Measurements from ENCODE around the gene PGAM1.
A peak's percentile ranks its signal among the peaks of the same experiment; 100 is the strongest.

Gene PGAM1

GRCh38 chr10:97426776-97427570 is 982 bp downstream of the PGAM1 start:
- in situ Hi-C loops (cut with MboI; ENCODE audit: low sequenced_read_pairs), result no loop called here
- DNase-seq (ENCODE audit: low spot score in 2 of 2), result no peak
- H3K36me3 ChIP-seq (replicated peaks), result peaks cover 49% of the 10 kb centered on the region
- H3K4me1 ChIP-seq, result peaks cover 4% of the 10 kb centered on the region; the same call in 1 of the 2 replicates
- H3K9me3 ChIP-seq, result no peaks in the 10 kb centered on the region
- H3K4me3 ChIP-seq, result peak overlapping the region; percentile 94
- no peaks in the 10 kb centered on the region for H3K27me3 ChIP-seq (ENCODE audit: low read depth)

DNA sequence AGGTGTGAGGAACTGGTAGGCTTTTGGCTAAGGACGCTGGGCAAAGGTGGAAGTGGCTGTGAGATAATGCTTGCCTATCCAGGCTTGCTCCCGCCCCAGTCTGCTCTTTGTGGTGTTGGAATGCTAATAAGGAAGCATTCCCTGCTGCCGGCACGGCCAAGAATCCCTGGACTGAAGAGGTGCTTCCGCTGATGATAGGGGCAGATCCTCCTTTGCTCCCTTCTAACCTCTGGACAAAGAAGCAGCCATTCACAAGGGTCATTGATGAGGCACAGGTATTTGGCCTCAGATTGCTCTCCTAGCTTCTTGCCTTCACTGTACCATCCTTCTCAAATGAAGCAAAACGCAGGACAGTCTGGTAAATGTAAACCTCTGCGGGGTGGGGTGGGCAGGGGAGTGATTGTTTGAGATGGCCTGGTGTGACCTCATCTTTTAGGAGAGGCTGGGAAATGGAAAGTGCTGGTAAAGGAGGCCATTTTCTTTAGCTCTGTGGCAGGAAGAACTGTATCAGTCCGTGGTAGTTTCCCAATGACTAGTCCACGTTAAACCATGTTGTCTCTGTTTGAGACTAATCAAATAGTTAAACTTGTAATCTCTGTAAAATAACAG is 1.7 kb downstream of the PGAM1 start:
- H3K27me3 ChIP-seq (ENCODE audit: low read depth), result no peaks in the 10 kb centered on the region
- peak overlapping the region; percentile 94 for H3K4me3 ChIP-seq
- H3K4me1 ChIP-seq, result peaks cover 4% of the 10 kb centered on the region; the same call in 1 of the 2 replicates
- peak; percentile 69 to 78 for DNase-seq (ENCODE audit: low spot score in 2 of 2)
- in situ Hi-C loops (cut with MboI; ENCODE audit: low sequenced_read_pairs), result no loop called here
- H3K9me3 ChIP-seq, result no peaks in the 10 kb centered on the region
- peaks cover 52% of the 10 kb centered on the region for H3K36me3 ChIP-seq (replicated peaks)

DNA sequence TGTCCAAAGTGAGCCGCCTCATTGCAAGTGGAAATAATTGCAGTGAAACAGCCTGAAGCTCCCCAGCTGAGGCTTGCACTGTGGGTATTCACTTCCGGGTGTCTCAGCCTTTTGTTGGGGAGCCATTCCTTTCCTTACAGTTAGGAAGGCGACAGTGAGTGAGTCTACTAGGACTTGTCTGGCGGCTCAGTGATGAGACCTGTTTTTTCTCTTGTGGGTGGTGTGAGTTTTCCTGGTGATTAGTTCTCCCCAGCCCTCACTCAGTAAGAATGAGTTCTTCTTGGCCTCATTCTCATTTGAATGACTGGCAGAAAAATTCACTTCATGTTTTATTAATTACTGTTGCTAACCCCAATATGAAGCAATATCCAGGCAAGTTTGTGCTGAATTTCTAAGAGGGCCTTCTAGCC is 2.6 kb downstream of the PGAM1 start:
- no peak for DNase-seq (ENCODE audit: low spot score in 2 of 2)
- peak overlapping the region; percentile 94 for H3K4me3 ChIP-seq
- H3K36me3 ChIP-seq (replicated peaks), result peaks cover 56% of the 10 kb centered on the region
- H3K27me3 ChIP-seq (ENCODE audit: low read depth), result no peaks in the 10 kb centered on the region
- peaks cover 4% of the 10 kb centered on the region; the same call in 1 of the 2 replicates for H3K4me1 ChIP-seq
- in situ Hi-C loops (cut with MboI; ENCODE audit: low sequenced_read_pairs), result no loop called here
- H3K9me3 ChIP-seq, result no peaks in the 10 kb centered on the region

GRCh38 chr10:97434055-97434454 is 8.1 kb downstream of the PGAM1 start:
- no peaks in the 10 kb centered on the region for H3K4me1 ChIP-seq
- in situ Hi-C loops (cut with MboI; ENCODE audit: low sequenced_read_pairs), result no loop called here
- H3K9me3 ChIP-seq, result no peaks in the 10 kb centered on the region
- H3K27me3 ChIP-seq (ENCODE audit: low read depth), result no peaks in the 10 kb centered on the region
- H3K36me3 ChIP-seq (replicated peaks), result peaks cover 81% of the 10 kb centered on the region
- no peak overlapping the region for H3K4me3 ChIP-seq
- no peak for DNase-seq (ENCODE audit: low spot score in 2 of 2)

DNA sequence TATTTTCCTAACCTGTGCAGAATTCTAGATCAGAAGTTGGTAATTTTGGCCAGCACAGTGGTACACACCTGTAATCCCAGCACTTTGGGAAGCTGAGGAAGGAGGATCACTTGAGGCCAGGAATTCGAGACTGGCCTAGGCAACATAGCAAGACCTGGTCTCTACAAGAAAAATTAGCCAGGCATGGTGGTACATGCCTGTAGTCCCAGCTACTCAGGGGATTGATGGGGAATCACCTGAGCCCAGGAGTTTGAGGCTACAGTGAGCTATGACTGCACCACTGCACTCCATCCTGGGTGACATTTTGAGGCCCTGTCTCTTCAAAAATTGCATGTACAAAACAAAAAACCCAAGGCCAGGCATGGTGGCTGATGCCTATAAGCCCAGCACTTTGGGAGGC is 8.6 kb downstream of the PGAM1 start:
- DNase-seq (ENCODE audit: low spot score in 2 of 2), result no peak
- no peaks in the 10 kb centered on the region for H3K4me1 ChIP-seq
- no peak overlapping the region for H3K4me3 ChIP-seq
- H3K36me3 ChIP-seq (replicated peaks), result peaks cover 79% of the 10 kb centered on the region
- H3K27me3 ChIP-seq (ENCODE audit: low read depth), result no peaks in the 10 kb centered on the region
- in situ Hi-C loops (cut with MboI; ENCODE audit: low sequenced_read_pairs), result no loop called here
- no peaks in the 10 kb centered on the region for H3K9me3 ChIP-seq

DNA sequence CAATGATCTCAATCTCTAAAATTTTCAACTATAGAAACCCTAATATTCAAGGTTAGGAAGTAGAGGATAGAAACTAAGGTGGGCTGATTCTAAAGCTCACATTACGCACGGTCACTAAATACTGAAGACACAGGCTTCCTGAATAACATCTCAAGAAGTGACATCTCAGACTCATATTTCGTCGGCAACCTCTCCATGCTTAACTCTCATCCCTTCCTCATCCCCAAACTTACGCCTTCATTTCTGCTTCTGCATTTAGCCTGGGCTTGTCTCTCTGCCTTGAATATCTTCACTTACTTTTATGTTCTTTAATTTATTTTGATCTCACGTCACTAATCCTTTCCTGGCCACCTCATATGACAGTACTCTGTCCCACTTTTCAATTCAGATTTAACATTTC is 9.2 kb downstream of the PGAM1 start:
- Histone ChIP-seq H3K4me1 (no peaks in the 10 kb centered on the region), H3K4me3 (no peak overlapping the region), H3K9me3 (no peaks in the 10 kb centered on the region), H3K27me3 (ENCODE audit: low read depth) (no peaks in the 10 kb centered on the region), H3K36me3 (replicated peaks) (peaks cover 75% of the 10 kb centered on the region)
- in situ Hi-C loops (cut with MboI; ENCODE audit: low sequenced_read_pairs), result no loop called here
- no peak for DNase-seq (ENCODE audit: low spot score in 2 of 2)

- no peak overlapping the region for H3K4me3 ChIP-seq
- peaks cover 14% of the 10 kb centered on the region for H3K4me1 ChIP-seq
- no peak for DNase-seq (ENCODE audit: low spot score in 2 of 2)
- H3K27me3 ChIP-seq (ENCODE audit: low read depth), result no peaks in the 10 kb centered on the region
- peaks cover 38% of the 10 kb centered on the region for H3K36me3 ChIP-seq (replicated peaks)
- H3K9me3 ChIP-seq, result no peaks in the 10 kb centered on the region
- in situ Hi-C loops (cut with MboI; ENCODE audit: low sequenced_read_pairs), result no loop called here
Measured at GRCh38 chr10:97442277-97442676, 16.3 kb downstream of the PGAM1 start.

GRCh38 chr10:97444212-97444611 is 18.2 kb downstream of the PGAM1 start:
- no peak overlapping the region for H3K4me3 ChIP-seq
- no peaks in the 10 kb centered on the region for H3K9me3 ChIP-seq
- H3K4me1 ChIP-seq, result peaks cover 21% of the 10 kb centered on the region
- no peaks in the 10 kb centered on the region for H3K27me3 ChIP-seq (ENCODE audit: low read depth)
- peaks cover 26% of the 10 kb centered on the region for H3K36me3 ChIP-seq (replicated peaks)
- DNase-seq (ENCODE audit: low spot score in 2 of 2), result no peak
- in situ Hi-C loops (cut with MboI; ENCODE audit: low sequenced_read_pairs), result no loop called here

DNA sequence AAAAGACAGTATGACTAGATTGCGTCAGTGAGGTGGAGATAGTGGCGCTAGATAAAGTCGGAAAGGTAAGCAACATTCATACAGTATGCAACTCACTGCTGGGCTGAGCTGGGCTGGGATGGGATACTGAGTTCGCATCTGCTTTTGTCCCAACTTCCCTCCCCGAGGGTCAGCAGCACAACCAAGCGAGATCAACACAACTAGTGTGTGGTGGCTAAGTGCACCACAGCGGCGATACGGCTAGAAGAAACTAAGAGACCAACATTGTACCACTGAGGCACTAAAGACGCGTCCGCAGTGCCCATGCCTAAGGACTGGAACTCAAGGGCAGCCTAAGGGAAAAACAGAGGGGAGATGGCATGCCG is 19.3 kb downstream of the PGAM1 start:
- no peak for DNase-seq (ENCODE audit: low spot score in 2 of 2)
- H3K4me1 ChIP-seq, result peaks cover 21% of the 10 kb centered on the region
- in situ Hi-C loops (cut with MboI; ENCODE audit: low sequenced_read_pairs), result no loop called here
- peaks cover 22% of the 10 kb centered on the region for H3K36me3 ChIP-seq (replicated peaks)
- H3K9me3 ChIP-seq, result no peaks in the 10 kb centered on the region
- H3K27me3 ChIP-seq (ENCODE audit: low read depth), result no peaks in the 10 kb centered on the region
- H3K4me3 ChIP-seq, result peak overlapping the region; percentile 89

DNA sequence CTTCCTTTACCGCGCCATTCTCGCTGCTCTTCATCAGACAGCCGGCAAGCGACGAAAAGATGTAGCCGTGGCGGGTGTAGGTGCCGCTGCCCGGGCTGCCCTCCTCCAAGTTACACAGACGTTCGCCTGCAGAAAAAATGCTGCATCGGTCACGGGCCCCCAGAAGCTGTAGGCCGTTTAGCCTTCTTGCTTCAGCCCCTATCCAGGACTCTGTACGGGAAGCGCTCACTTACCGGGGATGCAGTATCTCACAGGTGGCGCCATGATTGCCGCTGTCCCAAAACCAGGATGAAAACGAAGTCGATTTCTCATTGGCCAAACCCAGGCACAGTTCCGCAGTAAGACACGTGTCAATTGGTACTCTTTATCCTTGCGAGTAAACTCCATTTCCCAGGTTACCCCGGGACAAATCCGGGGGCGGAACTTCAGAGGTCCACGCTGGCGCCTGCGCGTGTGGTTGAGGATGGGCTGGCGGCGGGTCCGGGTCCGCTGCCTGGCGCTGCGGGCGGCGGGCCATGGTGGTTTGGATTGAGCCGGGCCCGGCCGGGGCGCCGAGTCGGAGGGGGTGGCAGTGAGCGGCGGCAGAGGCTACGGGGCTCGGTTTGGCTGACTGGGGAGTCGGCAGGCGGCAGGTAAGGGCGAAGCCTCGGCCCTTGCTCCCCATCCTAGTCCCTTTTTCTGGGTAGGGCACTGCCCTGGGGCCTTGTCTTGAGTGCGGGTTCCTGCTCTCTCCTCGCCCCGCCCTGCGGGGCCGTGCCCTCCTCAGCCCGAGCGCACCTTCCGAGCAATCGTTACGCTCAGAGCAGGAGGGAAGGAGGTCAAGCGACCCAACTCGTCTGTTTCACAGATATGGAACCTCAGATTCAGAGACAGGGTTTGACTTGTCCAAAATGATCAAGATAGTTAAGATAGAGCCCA is 20.0 kb downstream of the PGAM1 start, which contains the start of the genes EXOSC1 and ZDHHC16:
Gene EXOSC1, minus strand, starts transcription at position 285 of the 918 bp plus-strand sequence. Its CDS starts 21 bp downstream, at position 264.
Gene ZDHHC16, plus strand, starts transcription at position 454 of the 918 bp plus-strand sequence. CDS start 5,501 bp downstream, outside the sequence.
- no peaks in the 10 kb centered on the region for H3K9me3 ChIP-seq
- H3K4me1 ChIP-seq, result peaks cover 21% of the 10 kb centered on the region
- H3K27me3 ChIP-seq (ENCODE audit: low read depth), result no peaks in the 10 kb centered on the region
- peaks cover 17% of the 10 kb centered on the region for H3K36me3 ChIP-seq (replicated peaks)
- H3K4me3 ChIP-seq, result peak within 1 kb of the TSS; percentile 89
- DNase-seq (ENCODE audit: low spot score in 2 of 2), result peak; percentile 95 to 98
- in situ Hi-C loops (cut with MboI; ENCODE audit: low sequenced_read_pairs), result no loop called here

GRCh38 chr10:97450828-97451227 is 24.8 kb downstream of the PGAM1 start:
- Histone ChIP-seq H3K4me3 (no peak overlapping the region), H3K36me3 (replicated peaks) (peaks cover 41% of the 10 kb centered on the region), H3K9me3 (no peaks in the 10 kb centered on the region), H3K27me3 (ENCODE audit: low read depth) (no peaks in the 10 kb centered on the region), H3K4me1 (peaks cover 17% of the 10 kb centered on the region)
- in situ Hi-C loops (cut with MboI; ENCODE audit: low sequenced_read_pairs), result no loop called here
- DNase-seq (ENCODE audit: low spot score in 2 of 2), result no peak

GRCh38 chr10:97451605-97452004 is 25.6 kb downstream of the PGAM1 start:
- no peaks in the 10 kb centered on the region for H3K9me3 ChIP-seq
- H3K27me3 ChIP-seq (ENCODE audit: low read depth), result no peaks in the 10 kb centered on the region
- H3K4me1 ChIP-seq, result peaks cover 15% of the 10 kb centered on the region
- in situ Hi-C loops (cut with MboI; ENCODE audit: low sequenced_read_pairs), result no loop called here
- H3K4me3 ChIP-seq, result no peak overlapping the region
- peaks cover 49% of the 10 kb centered on the region for H3K36me3 ChIP-seq (replicated peaks)
- no peak for DNase-seq (ENCODE audit: low spot score in 2 of 2)

- DNase-seq (ENCODE audit: low spot score in 2 of 2), result no peak
- H3K4me1 ChIP-seq, result peaks cover 8% of the 10 kb centered on the region; the same call in 1 of the 2 replicates
- H3K36me3 ChIP-seq (replicated peaks), result peaks cover 56% of the 10 kb centered on the region
- no peaks in the 10 kb centered on the region for H3K27me3 ChIP-seq (ENCODE audit: low read depth)
- H3K4me3 ChIP-seq, result no peak overlapping the region
- H3K9me3 ChIP-seq, result no peaks in the 10 kb centered on the region
- in situ Hi-C loops (cut with MboI; ENCODE audit: low sequenced_read_pairs), result no loop called here
Measured at GRCh38 chr10:97452352-97452751, 26.4 kb downstream of the PGAM1 start.
